Neural crest cell (in vitro differentiated cells): ENCODE data around the gene AUNIP. TPM values are rescaled to one million over a fixed set of nuclear protein-coding genes. Genes with fewer than 3 reads are reported as not detected.

Source experiments
- DNase-seq: peaks from one replicate; pipeline ENCODE4 v3.0.0; 2021; ENCODE audit warnings: low read depth, mixed read lengths, low spot score
- H3K27ac Mint-ChIP-seq: one replicate; pipeline ENCODE4 v1.8.0; 2021; ENCODE audit warnings: mild to moderate bottlenecking, mixed read lengths; ENCODE audit not compliant: unreplicated experiment
- H3K27me3 Mint-ChIP-seq: 2 replicates; pipeline ENCODE4 v1.8.0; 2021; ENCODE audit warnings: low read depth, mild to moderate bottlenecking, mixed read lengths
- H3K36me3 Mint-ChIP-seq: 2 replicates; pipeline ENCODE4 v1.8.0; 2021; ENCODE audit warnings: low read depth, mild to moderate bottlenecking, mixed read lengths
- H3K4me1 Mint-ChIP-seq: 2 replicates; pipeline ENCODE4 v1.8.0; 2021; ENCODE audit warnings: mixed read lengths
- H3K4me3 Mint-ChIP-seq: one replicate; pipeline ENCODE4 v1.8.0; 2021; ENCODE audit warnings: mild to moderate bottlenecking, mixed read lengths
- H3K9me3 Mint-ChIP-seq: 2 replicates; pipeline ENCODE4 v1.8.0; 2021; ENCODE audit warnings: mixed read lengths
- CTCF ChIP-seq: fragments of 200-600 bp; sonication (generic); conservative IDR thresholded peaks from 2 replicates; pipeline ENCODE4 v1.5.0; 2021; ENCODE audit warnings: antibody characterized with exemption, mild to moderate bottlenecking
- total RNA-seq: library from RNA; stranded (reverse); gene quantifications from 2 replicates; pipeline ENCODE4 v1.2.1, GENCODE V29; 2021

AUNIP gene
- total RNA-seq, 1 donor from 2014 or later: 13.6 TPM

GRCh38 chr1:25893116-25893515 lies 33.9 kb upstream of the AUNIP start:
- Mint-ChIP-seq H3K36me3 (peaks cover 13% of the 10 kb centered on the region), H3K4me1 (peaks cover 37% of the 10 kb centered on the region), H3K9me3 (no peaks in the 10 kb centered on the region), H3K4me3 (no peak overlapping the region), H3K27ac (no peak overlapping the region), H3K27me3 (no peaks in the 10 kb centered on the region)
- TF ChIP-seq CTCF: no peak
- DNase-seq: no peak

GRCh38 chr1:25891606-25892005 lies 32.3 kb upstream of the AUNIP start:
- Mint-ChIP-seq H3K36me3 (peaks cover 9% of the 10 kb centered on the region), H3K4me3 (no peak overlapping the region), H3K27ac (no peak overlapping the region), H3K4me1 (peaks cover 30% of the 10 kb centered on the region), H3K27me3 (no peaks in the 10 kb centered on the region), H3K9me3 (no peaks in the 10 kb centered on the region)
- DNase-seq: no peak
- no peak for TF ChIP-seq CTCF

DNA sequence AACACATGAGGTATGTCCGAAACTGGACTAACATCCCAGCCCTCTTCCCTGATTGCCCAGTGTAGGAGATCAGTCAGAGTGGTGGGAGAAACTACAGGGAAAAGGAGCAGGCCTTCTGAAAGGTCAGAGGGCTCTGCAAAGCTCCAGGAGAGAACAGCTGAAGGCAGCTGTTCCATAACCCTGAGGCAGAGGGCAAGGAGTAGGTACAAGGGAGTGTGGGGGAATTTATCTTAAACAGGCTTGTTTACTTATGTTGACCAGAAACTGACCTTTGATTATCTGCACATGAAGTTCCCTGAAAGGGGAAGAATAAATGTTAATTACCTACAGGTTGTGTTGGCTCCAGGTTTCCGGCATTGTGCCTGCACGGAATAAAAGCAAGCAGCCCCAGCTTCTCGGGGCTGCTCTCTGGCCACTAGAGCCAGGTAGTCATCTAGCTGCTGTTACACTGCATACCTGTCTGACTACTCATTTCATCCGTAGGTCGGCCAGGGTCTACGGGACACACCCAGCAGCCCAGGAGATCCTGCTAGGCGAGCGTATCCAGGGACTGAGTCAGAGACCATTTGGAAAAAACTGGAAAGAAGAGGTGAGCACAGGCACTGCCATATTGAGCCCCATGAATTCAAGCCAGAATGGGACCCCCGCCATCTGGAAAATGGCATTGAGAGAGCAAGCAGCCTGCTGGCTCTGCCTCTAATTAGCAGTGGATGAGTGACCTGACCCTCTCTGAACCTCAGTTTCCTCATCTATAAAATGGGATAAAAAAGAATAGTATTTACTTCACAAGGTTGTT lies 31.2 kb upstream of the AUNIP start:
- TF ChIP-seq CTCF: no peak
- Mint-ChIP-seq H3K36me3 (peaks cover 12% of the 10 kb centered on the region), H3K4me3 (peak overlapping the region; percentile 21), H3K27ac (peak overlapping the region; percentile 17), H3K4me1 (peaks cover 22% of the 10 kb centered on the region), H3K27me3 (no peaks in the 10 kb centered on the region), H3K9me3 (no peaks in the 10 kb centered on the region)
- no peak for DNase-seq

DNA sequence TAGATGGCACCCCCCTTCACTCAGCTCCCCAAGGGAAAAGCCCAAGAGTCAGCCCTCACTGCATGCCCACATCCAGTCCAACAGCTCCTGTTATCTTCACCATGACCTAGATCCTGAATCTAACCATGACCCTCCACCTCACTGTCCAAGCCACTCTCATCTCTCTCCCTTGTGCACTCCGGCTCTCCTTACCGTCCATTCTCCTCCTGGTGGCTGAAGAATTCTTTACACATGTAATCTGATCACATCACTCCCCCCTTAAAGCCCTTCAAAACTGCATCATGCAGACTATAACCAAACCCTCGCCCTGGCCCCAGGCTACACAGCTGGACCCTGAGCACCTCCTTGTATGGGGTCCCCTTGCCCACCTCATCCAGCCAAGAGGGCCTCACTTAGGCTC lies 30.2 kb upstream of the AUNIP start:
- H3K9me3 Mint-ChIP-seq: no peaks in the 10 kb centered on the region
- peak; percentile 38 for TF ChIP-seq CTCF
- peak overlapping the region; percentile 47 for H3K4me3 Mint-ChIP-seq
- H3K4me1 Mint-ChIP-seq: peaks cover 18% of the 10 kb centered on the region
- H3K27ac Mint-ChIP-seq: no peak overlapping the region
- no peak for DNase-seq
- H3K27me3 Mint-ChIP-seq: no peaks in the 10 kb centered on the region
- H3K36me3 Mint-ChIP-seq: peaks cover 12% of the 10 kb centered on the region

DNA sequence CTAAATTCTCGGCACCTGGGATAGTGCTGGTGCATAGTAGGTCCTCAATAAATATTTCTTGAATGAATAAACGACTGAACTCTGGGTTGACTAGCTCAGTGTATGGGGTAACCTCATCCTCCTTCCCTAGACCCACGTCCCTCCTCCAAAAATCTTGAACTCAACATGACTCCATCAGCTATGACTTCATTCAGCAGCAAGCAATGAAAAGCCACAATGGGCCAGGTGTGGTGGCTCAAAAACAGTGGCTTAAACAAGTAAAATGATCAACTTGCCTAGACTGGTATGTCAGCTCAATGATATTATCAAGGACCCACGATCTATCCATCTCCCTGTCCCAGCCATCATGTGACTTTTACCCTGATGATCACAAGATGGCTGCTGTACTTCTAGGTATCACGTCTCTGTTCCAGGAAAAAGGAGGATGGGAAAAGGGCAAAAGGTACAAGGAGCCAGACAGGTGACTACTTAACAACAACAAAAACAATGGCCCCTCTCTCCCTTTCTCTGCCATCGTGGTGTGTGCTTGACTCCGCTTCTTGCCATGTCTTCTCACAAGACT lies 29.2 kb upstream of the AUNIP start:
- H3K27ac Mint-ChIP-seq: peak overlapping the region; percentile 22

More for the DNA sequence above, 29.2 kb upstream of the AUNIP start:
- no peak for TF ChIP-seq CTCF
- Mint-ChIP-seq H3K9me3 (no peaks in the 10 kb centered on the region), H3K27me3 (no peaks in the 10 kb centered on the region), H3K4me3 (no peak overlapping the region), H3K4me1 (peaks cover 18% of the 10 kb centered on the region), H3K36me3 (peaks cover 12% of the 10 kb centered on the region)
- no peak for DNase-seq
